Lower lobe of right lung (tissue), 2 donors: ENCODE results near the gene RPEL1. TPM values are rescaled to one million over a fixed set of nuclear protein-coding genes. Genes with fewer than 3 reads are reported as not detected.
"Not testable (repeated sequence)": the region's sequence is repeated elsewhere in the genome, so short reads cannot be mapped to it uniquely, and the experiment has no call there.

Source experiments
- ATAC-seq, 2 donors: fragments of 200-7000 bp; cut with Tn5 transposase; one replicate each; pipeline ENCODE4 v1.9.1; 2020 to 2022; ENCODE audit warnings: mild to moderate bottlenecking in 2 of 2, moderate library complexity in 2 of 2
- DNase-seq: peaks from one replicate; pipeline ENCODE4 v3.0.0-alpha.2; 2020
- H3K27ac ChIP-seq: fragments of 200-600 bp; one replicate; pipeline ENCODE4 v1.8.0; 2022
- H3K27me3 ChIP-seq: fragments of 200-600 bp; one replicate; pipeline ENCODE4 v1.8.0; 2022; ENCODE audit warnings: low read depth
- H3K36me3 ChIP-seq: fragments of 200-600 bp; one replicate; pipeline ENCODE4 v1.8.0; 2022; ENCODE audit warnings: mild to moderate bottlenecking
- H3K4me1 ChIP-seq: fragments of 200-600 bp; one replicate; pipeline ENCODE4 v1.8.0; 2022
- H3K4me3 ChIP-seq: fragments of 200-600 bp; one replicate; pipeline ENCODE4 v1.8.0; 2022; ENCODE audit warnings: mild to moderate bottlenecking
- H3K9me3 ChIP-seq: fragments of 200-600 bp; one replicate; pipeline ENCODE4 v1.8.0; 2022
- intact Hi-C: fragments of 100-400 bp; cut with DNase I; formaldehyde crosslinking; loops from one replicate; pipeline ENCODE4 v1.11.0; 2022
- total RNA-seq: library from RNA; stranded (reverse); fragmentation: NEBNext Ultra II Directional; extraction: Animal tissue kit (Norgen Biotek cat#: 25700); gene quantifications from one replicate; pipeline ENCODE4 v1.2.1, GENCODE V29; 2021
- TF ChIP-seq, protein P1 (sequence below): fragments of 200-600 bp; IDR thresholded peaks from one replicate; pipeline ENCODE4 v1.8.0; 2022; ENCODE audit warnings: antibody characterized with exemption, mild to moderate bottlenecking
- donor health status: DM: no; HTN: yes; CAD: no; lungs with severe emphysema.

RPEL1 gene
- total RNA-seq, 1 donor from 2014 or later: 0.30 TPM

DNA sequence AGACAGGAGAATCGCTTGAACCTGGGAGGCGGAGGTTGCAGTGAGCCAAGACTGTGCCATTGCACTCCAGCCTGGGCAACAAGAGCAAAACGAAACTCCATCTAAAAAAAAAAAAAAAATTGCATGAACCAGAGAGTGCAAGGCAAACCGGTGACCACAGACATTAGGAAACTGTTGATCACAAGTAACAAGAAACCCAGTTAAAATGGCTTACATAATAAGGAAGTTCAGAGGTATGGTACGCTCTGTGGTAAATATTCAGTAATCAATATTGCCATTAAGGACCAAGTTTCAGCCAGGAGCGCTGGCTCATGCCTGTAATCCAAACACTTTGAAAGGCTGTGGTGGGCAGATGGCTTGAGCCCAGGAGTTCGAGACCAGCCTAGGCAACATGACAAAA lies 43.4 kb upstream of the RPEL1 start:
- DNase-seq (no peak), ATAC-seq (peak; percentile 41 to 63)
- TF ChIP-seq, protein P1, sequence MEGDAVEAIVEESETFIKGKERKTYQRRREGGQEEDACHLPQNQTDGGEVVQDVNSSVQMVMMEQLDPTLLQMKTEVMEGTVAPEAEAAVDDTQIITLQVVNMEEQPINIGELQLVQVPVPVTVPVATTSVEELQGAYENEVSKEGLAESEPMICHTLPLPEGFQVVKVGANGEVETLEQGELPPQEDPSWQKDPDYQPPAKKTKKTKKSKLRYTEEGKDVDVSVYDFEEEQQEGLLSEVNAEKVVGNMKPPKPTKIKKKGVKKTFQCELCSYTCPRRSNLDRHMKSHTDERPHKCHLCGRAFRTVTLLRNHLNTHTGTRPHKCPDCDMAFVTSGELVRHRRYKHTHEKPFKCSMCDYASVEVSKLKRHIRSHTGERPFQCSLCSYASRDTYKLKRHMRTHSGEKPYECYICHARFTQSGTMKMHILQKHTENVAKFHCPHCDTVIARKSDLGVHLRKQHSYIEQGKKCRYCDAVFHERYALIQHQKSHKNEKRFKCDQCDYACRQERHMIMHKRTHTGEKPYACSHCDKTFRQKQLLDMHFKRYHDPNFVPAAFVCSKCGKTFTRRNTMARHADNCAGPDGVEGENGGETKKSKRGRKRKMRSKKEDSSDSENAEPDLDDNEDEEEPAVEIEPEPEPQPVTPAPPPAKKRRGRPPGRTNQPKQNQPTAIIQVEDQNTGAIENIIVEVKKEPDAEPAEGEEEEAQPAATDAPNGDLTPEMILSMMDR: no peak
- Histone ChIP-seq H3K9me3 (no peaks in the 10 kb centered on the region), H3K4me3 (no peak overlapping the region), H3K27me3 (no peaks in the 10 kb centered on the region), H3K36me3 (no peaks in the 10 kb centered on the region), H3K27ac (peak overlapping the region; percentile 36), H3K4me1 (peaks cover 9% of the 10 kb centered on the region)
- intact Hi-C loops: no loop called here

DNA sequence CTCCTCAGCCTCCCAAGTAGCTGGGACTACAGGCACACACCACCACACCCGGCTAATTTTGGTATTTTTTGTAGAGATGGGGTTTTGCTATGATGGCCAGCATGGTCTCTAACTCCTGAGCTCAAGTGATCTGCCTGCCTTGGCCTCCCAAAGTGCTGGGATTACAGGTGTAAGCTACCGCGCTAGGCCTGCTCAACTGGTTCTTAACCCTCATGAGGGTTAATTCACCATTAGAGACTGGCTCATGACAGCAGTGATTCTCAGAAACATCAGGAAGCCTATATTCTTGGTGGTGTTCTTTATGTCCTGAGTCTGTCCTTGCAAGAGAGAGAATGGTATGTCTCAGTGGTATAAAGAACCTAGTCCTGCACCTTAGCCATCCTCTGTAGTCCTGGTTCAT lies 42.2 kb upstream of the RPEL1 start:
- intact Hi-C loops: no loop called here
- ATAC-seq (no peak), DNase-seq (no peak)
- Histone ChIP-seq H3K4me1 (peaks cover 4% of the 10 kb centered on the region), H3K36me3 (no peaks in the 10 kb centered on the region), H3K9me3 (no peaks in the 10 kb centered on the region), H3K27me3 (no peaks in the 10 kb centered on the region), H3K27ac (no peak overlapping the region), H3K4me3 (no peak overlapping the region)
- TF ChIP-seq, protein P1: no peak

DNA sequence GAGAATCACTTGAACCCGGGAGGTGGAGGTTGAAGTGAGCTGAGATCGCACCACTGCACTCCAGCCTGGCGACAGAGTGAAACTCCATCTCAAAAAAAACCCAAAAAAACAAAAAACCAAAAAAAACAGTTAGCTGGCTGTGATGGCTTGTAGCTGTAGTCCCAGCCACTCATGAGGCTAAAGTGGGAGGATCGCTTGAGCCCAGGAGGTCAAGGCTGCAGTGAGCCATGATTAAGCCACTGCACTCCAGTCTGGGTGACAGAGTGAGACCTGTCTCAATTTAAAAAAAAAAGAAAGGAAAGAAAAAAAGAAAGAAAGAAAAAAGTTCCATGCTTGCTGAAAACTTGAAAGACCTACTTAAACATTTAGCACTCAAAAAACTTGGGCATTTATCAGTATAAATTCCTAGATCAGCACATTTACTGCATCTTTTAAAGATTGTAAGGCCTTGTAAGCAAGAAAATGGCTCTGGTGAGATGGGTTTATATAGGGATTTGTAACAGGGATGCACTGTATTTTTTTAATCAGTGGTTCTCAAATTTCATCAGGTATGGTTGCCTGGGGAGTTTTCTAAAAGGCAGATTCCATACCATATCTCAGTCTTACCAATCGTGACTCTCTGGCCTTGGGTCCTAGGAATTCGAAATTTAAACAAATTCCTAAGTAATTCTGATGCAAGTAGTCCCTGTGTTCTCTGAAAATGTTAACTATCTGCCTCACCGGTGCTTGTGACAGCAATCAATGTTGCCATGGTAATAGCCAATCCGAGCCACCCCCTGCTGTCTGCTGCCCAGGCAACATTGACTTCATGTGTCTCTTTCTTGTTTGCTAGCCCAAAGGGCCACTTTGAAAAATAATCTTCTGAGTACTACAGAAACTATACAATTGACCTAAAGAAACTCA lies 41.1 kb upstream of the RPEL1 start:
- no peaks in the 10 kb centered on the region for H3K9me3 ChIP-seq
- H3K27ac ChIP-seq: no peak overlapping the region
- no peaks in the 10 kb centered on the region for H3K36me3 ChIP-seq
- DNase-seq: no peak
- H3K4me3 ChIP-seq: no peak overlapping the region
- intact Hi-C loops: no loop called here
- H3K27me3 ChIP-seq: no peaks in the 10 kb centered on the region
- H3K4me1 ChIP-seq: peaks cover 4% of the 10 kb centered on the region
- TF ChIP-seq, protein P1: no peak
- no peak for ATAC-seq

DNA sequence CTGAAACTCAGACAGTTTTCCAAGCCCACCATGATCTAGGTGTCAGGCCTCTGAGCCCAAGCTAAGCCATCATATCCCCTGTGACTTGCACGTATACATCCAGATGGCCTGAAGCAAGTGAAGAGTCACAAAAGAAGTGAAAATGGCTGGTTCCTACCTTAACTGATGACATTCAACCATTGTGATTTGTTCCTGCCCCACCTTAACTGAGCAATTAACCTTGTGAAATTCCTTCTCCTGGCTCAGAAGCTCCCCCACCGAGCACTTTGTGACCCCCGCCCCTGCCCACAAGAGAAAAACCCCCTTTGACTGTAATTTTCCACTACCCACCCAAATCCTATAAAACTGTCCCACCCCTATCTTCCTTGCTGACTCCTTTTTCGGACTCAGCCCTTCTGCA lies 40.3 kb upstream of the RPEL1 start:
- H3K9me3 ChIP-seq, H3K27me3 ChIP-seq, DNase-seq, H3K36me3 ChIP-seq, H3K27ac ChIP-seq, H3K4me3 ChIP-seq, H3K4me1 ChIP-seq, intact Hi-C loops, ATAC-seq: not testable (repeated sequence)

DNA sequence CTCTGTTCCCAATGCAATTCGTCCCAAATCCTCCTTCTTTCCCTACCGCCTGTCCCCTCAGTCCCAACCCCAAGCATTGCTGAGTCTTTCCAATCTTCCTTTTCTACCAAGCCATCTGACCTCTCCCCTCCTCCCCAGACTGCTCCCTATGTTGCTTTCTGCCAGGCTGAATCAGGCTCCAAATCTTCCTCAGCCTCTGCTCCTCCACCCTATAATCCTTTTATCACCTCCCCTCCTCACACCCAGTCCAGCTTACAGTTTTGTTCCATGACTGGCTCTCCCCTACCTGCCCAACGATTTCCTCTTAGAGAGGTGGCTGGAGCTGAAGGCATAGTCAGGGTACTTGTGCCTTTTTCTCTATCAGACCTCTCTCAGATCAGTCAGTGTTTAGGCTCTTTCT lies 39.0 kb upstream of the RPEL1 start:
- DNase-seq, H3K27me3 ChIP-seq: not testable (repeated sequence)
- H3K9me3 ChIP-seq: peaks cover 14% of the 10 kb centered on the region

DNA sequence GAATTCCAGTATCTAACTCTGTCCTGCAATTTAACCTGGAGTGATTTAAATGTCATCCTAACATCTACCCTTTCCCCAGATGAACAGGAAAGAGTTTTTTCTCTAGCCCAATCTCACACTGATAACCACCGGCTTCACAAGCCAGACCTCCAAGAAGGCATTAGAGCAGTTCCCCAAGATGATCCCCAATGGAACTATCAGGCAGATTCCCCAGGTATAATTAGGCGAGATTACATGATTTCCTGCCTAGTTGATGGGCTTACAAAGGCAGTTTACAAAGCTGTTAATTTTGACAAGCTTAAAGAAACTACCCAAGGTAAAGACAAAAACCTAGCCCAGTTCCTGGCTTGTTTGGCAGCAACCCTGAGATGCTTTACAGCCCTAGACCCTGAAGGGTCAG lies 38.5 kb upstream of the RPEL1 start:
- ATAC-seq (no peak), DNase-seq (no peak)
- TF ChIP-seq, protein P1: no peak
- H3K36me3 ChIP-seq: no peaks in the 10 kb centered on the region
- no peaks in the 10 kb centered on the region for H3K27me3 ChIP-seq
- H3K9me3 ChIP-seq: peaks cover 14% of the 10 kb centered on the region
- H3K4me3 ChIP-seq: no peak overlapping the region
- H3K4me1 ChIP-seq: peaks cover 4% of the 10 kb centered on the region
- no peak overlapping the region for H3K27ac ChIP-seq
- intact Hi-C loops: no loop called here

More for the DNA sequence above, 39.0 kb upstream of the RPEL1 start:
- intact Hi-C loops, H3K4me3 ChIP-seq, H3K36me3 ChIP-seq, H3K27ac ChIP-seq, H3K4me1 ChIP-seq, ATAC-seq: not testable (repeated sequence)

DNA sequence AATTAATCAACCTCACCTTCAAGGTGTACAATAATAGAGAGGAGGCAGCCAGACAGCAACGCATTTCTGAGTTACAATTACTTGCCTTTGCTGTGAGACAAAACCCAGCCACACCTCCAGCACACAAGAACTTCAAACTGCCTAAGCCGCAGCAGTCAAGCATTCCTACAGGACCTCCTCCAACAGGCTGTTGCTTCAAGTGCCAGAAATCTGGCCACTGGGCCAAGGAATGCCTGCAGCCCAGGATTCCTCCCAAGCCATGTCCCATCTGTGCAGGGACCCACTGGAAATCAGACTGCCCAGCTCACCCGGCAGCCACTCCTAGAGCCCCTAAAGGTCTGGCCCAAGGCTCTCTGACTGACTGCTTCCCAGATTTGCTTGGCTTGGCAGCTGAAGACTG lies 38.0 kb upstream of the RPEL1 start:
- peaks cover 14% of the 10 kb centered on the region for H3K9me3 ChIP-seq
- ATAC-seq, H3K27me3 ChIP-seq, H3K4me1 ChIP-seq, H3K36me3 ChIP-seq, intact Hi-C loops, H3K4me3 ChIP-seq, H3K27ac ChIP-seq, DNase-seq: not testable (repeated sequence)

DNA sequence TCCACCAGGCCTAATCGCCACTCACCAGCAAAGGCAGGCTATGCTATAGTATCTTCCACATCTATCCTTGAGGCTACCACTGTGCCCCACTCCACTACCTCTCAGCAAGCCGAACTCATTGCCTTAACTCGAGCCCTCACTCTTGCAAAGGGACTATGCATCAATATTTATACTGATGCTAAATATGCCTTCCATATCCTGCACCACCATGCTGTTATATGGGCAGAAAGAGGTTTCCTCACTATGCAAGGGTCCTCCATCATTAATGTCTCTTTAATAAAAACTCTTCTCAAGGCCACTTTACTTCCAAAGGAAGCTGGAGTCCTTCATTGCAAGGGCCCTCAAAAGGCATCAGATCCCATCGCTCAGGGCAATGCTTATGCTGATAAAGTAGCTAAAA lies 35.4 kb upstream of the RPEL1 start:
- ATAC-seq, H3K36me3 ChIP-seq, intact Hi-C loops, H3K4me1 ChIP-seq, H3K27ac ChIP-seq, DNase-seq, H3K27me3 ChIP-seq, H3K4me3 ChIP-seq: not testable (repeated sequence)
- H3K9me3 ChIP-seq: peaks cover 14% of the 10 kb centered on the region
